ENCODE data around the gene GATC.
A peak's percentile ranks its signal among the peaks of the same experiment; 100 is the strongest.

Gene GATC

GRCh38 chr12:120457133-120457532, 10.9 kb downstream of the GATC start:
- Histone ChIP-seq H3K27ac (ENCODE audit: low read length) (no peak overlapping the region), H3K27me3 (ENCODE audit: control insufficient read depth, insufficient read depth, low read length) (no peaks in the 10 kb centered on the region), H3K9me3 (ENCODE audit: control insufficient read depth, insufficient read depth, low read length) (no peaks in the 10 kb centered on the region), H3K36me3 (ENCODE audit: control insufficient read depth, insufficient read depth, low read length) (peaks cover 13% of the 10 kb centered on the region; the same call in 1 of the 2 replicates), H3K4me3 (ENCODE audit: low read length) (no peak overlapping the region), H3K4me1 (ENCODE audit: control insufficient read depth, insufficient read depth, low read length) (no peaks in the 10 kb centered on the region)
- no peak for DNase-seq (ENCODE audit: low read depth, low spot score)
- WGBS (ENCODE audit: insufficient coverage, insufficient read length), result no CpG with 5 or more reads among the region's 6 CpGs

GRCh38 chr12:120460157-120460556, 13.9 kb downstream of the GATC start:
- H3K27ac ChIP-seq (ENCODE audit: low read length), result no peak overlapping the region
- H3K36me3 ChIP-seq (ENCODE audit: control insufficient read depth, insufficient read depth, low read length), result peaks cover 30% of the 10 kb centered on the region; the same call in 1 of the 2 replicates
- no peaks in the 10 kb centered on the region for H3K4me1 ChIP-seq (ENCODE audit: control insufficient read depth, insufficient read depth, low read length)
- WGBS (ENCODE audit: insufficient coverage, insufficient read length), result no CpG with 5 or more reads among the region's 3 CpGs
- no peak for DNase-seq (ENCODE audit: low read depth, low spot score)
- no peaks in the 10 kb centered on the region for H3K27me3 ChIP-seq (ENCODE audit: control insufficient read depth, insufficient read depth, low read length)
- H3K4me3 ChIP-seq (ENCODE audit: low read length), result no peak overlapping the region
- H3K9me3 ChIP-seq (ENCODE audit: control insufficient read depth, insufficient read depth, low read length), result no peaks in the 10 kb centered on the region

- Histone ChIP-seq H3K4me1 (ENCODE audit: control insufficient read depth, insufficient read depth, low read length) (peaks cover 1% of the 10 kb centered on the region; the same call in 1 of the 2 replicates), H3K36me3 (ENCODE audit: control insufficient read depth, insufficient read depth, low read length) (peaks cover 30% of the 10 kb centered on the region; the same call in 1 of the 2 replicates), H3K4me3 (ENCODE audit: low read length) (no peak overlapping the region), H3K27me3 (ENCODE audit: control insufficient read depth, insufficient read depth, low read length) (no peaks in the 10 kb centered on the region), H3K27ac (ENCODE audit: low read length) (no peak overlapping the region), H3K9me3 (ENCODE audit: control insufficient read depth, insufficient read depth, low read length) (no peaks in the 10 kb centered on the region)
- no peak for DNase-seq (ENCODE audit: low read depth, low spot score)
- WGBS (ENCODE audit: insufficient coverage, insufficient read length), result no CpG with 5 or more reads among the region's 3 CpGs
These were observed 15.9 kb downstream of the GATC start for GRCh38 chr12:120462099-120462640.

GRCh38 chr12:120463712-120464111, 17.5 kb downstream of the GATC start:
- Histone ChIP-seq H3K9me3 (ENCODE audit: control insufficient read depth, insufficient read depth, low read length) (no peaks in the 10 kb centered on the region), H3K27ac (ENCODE audit: low read length) (no peak overlapping the region), H3K4me1 (ENCODE audit: control insufficient read depth, insufficient read depth, low read length) (peaks cover 1% of the 10 kb centered on the region; the same call in 1 of the 2 replicates), H3K36me3 (ENCODE audit: control insufficient read depth, insufficient read depth, low read length) (peaks cover 27% of the 10 kb centered on the region; the same call in 1 of the 2 replicates), H3K27me3 (ENCODE audit: control insufficient read depth, insufficient read depth, low read length) (no peaks in the 10 kb centered on the region), H3K4me3 (ENCODE audit: low read length) (no peak overlapping the region)
- no peak for DNase-seq (ENCODE audit: low read depth, low spot score)
- WGBS (ENCODE audit: insufficient coverage, insufficient read length), result no CpG with 5 or more reads among the region's 5 CpGs

GRCh38 chr12:120465756-120466155, 19.5 kb downstream of the GATC start:
- Histone ChIP-seq H3K4me3 (ENCODE audit: low read length) (no peak overlapping the region), H3K27me3 (ENCODE audit: control insufficient read depth, insufficient read depth, low read length) (no peaks in the 10 kb centered on the region), H3K36me3 (ENCODE audit: control insufficient read depth, insufficient read depth, low read length) (peaks cover 20% of the 10 kb centered on the region; the same call in 1 of the 2 replicates), H3K4me1 (ENCODE audit: control insufficient read depth, insufficient read depth, low read length) (peaks cover 1% of the 10 kb centered on the region; the same call in 1 of the 2 replicates), H3K9me3 (ENCODE audit: control insufficient read depth, insufficient read depth, low read length) (no peaks in the 10 kb centered on the region), H3K27ac (ENCODE audit: low read length) (no peak overlapping the region)
- WGBS (ENCODE audit: insufficient coverage, insufficient read length), result no CpG with 5 or more reads among the region's 5 CpGs
- DNase-seq (ENCODE audit: low read depth, low spot score), result no peak

- no CpG with 5 or more reads among the region's 8 CpGs for WGBS (ENCODE audit: insufficient coverage, insufficient read length)
- Histone ChIP-seq H3K36me3 (ENCODE audit: control insufficient read depth, insufficient read depth, low read length) (peaks cover 17% of the 10 kb centered on the region; the same call in 1 of the 2 replicates), H3K4me3 (ENCODE audit: low read length) (no peak overlapping the region), H3K4me1 (ENCODE audit: control insufficient read depth, insufficient read depth, low read length) (peaks cover 1% of the 10 kb centered on the region; the same call in 1 of the 2 replicates), H3K27ac (ENCODE audit: low read length) (no peak overlapping the region), H3K27me3 (ENCODE audit: control insufficient read depth, insufficient read depth, low read length) (no peaks in the 10 kb centered on the region), H3K9me3 (ENCODE audit: control insufficient read depth, insufficient read depth, low read length) (no peaks in the 10 kb centered on the region)
- no peak for DNase-seq (ENCODE audit: low read depth, low spot score)
These were observed 20.5 kb downstream of the GATC start for GRCh38 chr12:120466560-120467315.

- no CpG with 5 or more reads among the region's 6 CpGs for WGBS (ENCODE audit: insufficient coverage, insufficient read length)
- Histone ChIP-seq H3K27ac (ENCODE audit: low read length) (no peak overlapping the region), H3K9me3 (ENCODE audit: control insufficient read depth, insufficient read depth, low read length) (no peaks in the 10 kb centered on the region), H3K36me3 (ENCODE audit: control insufficient read depth, insufficient read depth, low read length) (peaks cover 15% of the 10 kb centered on the region; the same call in 1 of the 2 replicates), H3K4me1 (ENCODE audit: control insufficient read depth, insufficient read depth, low read length) (peaks cover 1% of the 10 kb centered on the region; the same call in 1 of the 2 replicates), H3K27me3 (ENCODE audit: control insufficient read depth, insufficient read depth, low read length) (no peaks in the 10 kb centered on the region), H3K4me3 (ENCODE audit: low read length) (no peak overlapping the region)
- no peak for DNase-seq (ENCODE audit: low read depth, low spot score)
These were observed 21.2 kb downstream of the GATC start for GRCh38 chr12:120467439-120467838.

GRCh38 chr12:120468325-120468820, 22.1 kb downstream of the GATC start:
- no CpG with 5 or more reads among the region's 23 CpGs for WGBS (ENCODE audit: insufficient coverage, insufficient read length)
- H3K27me3 ChIP-seq (ENCODE audit: control insufficient read depth, insufficient read depth, low read length), result no peaks in the 10 kb centered on the region
- DNase-seq (ENCODE audit: low read depth, low spot score), result no peak
- no peaks in the 10 kb centered on the region for H3K9me3 ChIP-seq (ENCODE audit: control insufficient read depth, insufficient read depth, low read length)
- H3K4me1 ChIP-seq (ENCODE audit: control insufficient read depth, insufficient read depth, low read length), result peaks cover 1% of the 10 kb centered on the region; the same call in 1 of the 2 replicates
- H3K4me3 ChIP-seq (ENCODE audit: low read length), result peak overlapping the region; percentile 87
- H3K27ac ChIP-seq (ENCODE audit: low read length), result no peak overlapping the region
- peaks cover 6% of the 10 kb centered on the region; the same call in 1 of the 2 replicates for H3K36me3 ChIP-seq (ENCODE audit: control insufficient read depth, insufficient read depth, low read length)

GRCh38 chr12:120468821-120469449, 22.7 kb downstream of the GATC start:
- Histone ChIP-seq H3K27ac (ENCODE audit: low read length) (no peak overlapping the region), H3K4me3 (ENCODE audit: low read length) (peak overlapping the region; percentile 87), H3K9me3 (ENCODE audit: control insufficient read depth, insufficient read depth, low read length) (no peaks in the 10 kb centered on the region), H3K4me1 (ENCODE audit: control insufficient read depth, insufficient read depth, low read length) (peaks cover 1% of the 10 kb centered on the region; the same call in 1 of the 2 replicates), H3K27me3 (ENCODE audit: control insufficient read depth, insufficient read depth, low read length) (no peaks in the 10 kb centered on the region), H3K36me3 (ENCODE audit: control insufficient read depth, insufficient read depth, low read length) (peaks cover under 1% of the 10 kb centered on the region; the same call in 1 of the 2 replicates)
- no CpG with 5 or more reads among the region's 57 CpGs for WGBS (ENCODE audit: insufficient coverage, insufficient read length)
- DNase-seq (ENCODE audit: low read depth, low spot score), result no peak

GRCh38 chr12:120469450-120470149, 23.4 kb downstream of the GATC start, which contains the start of gene SRSF9:
Gene SRSF9, minus strand, starts transcription at chr12:120469748. Its CDS starts 139 bp downstream, at chr12:120469609.
- Histone ChIP-seq H3K4me1 (ENCODE audit: control insufficient read depth, insufficient read depth, low read length) (peaks cover 1% of the 10 kb centered on the region; the same call in 1 of the 2 replicates), H3K9me3 (ENCODE audit: control insufficient read depth, insufficient read depth, low read length) (no peaks in the 10 kb centered on the region), H3K36me3 (ENCODE audit: control insufficient read depth, insufficient read depth, low read length) (no peaks in the 10 kb centered on the region; the same call in 1 of the 2 replicates), H3K27ac (ENCODE audit: low read length) (no peak within 1 kb of the TSS), H3K4me3 (ENCODE audit: low read length) (peak within 1 kb of the TSS; percentile 87), H3K27me3 (ENCODE audit: control insufficient read depth, insufficient read depth, low read length) (no peaks in the 10 kb centered on the region)
- DNase-seq (ENCODE audit: low read depth, low spot score), result peak; percentile 94
- no CpG with 5 or more reads among the region's 88 CpGs for WGBS (ENCODE audit: insufficient coverage, insufficient read length)

All from iPS DF 6.9 (cell line).